ENCODE data around the gene SIAH3.

SIAH3 gene

GRCh38 chr13:45821811-45822210, 29.7 kb downstream of the SIAH3 start:
- Histone ChIP-seq H3K4me2 (ENCODE audit: low read length) (no peak overlapping the region), H3K27me3 (ENCODE audit: control insufficient read depth, low read length) (no peaks in the 10 kb centered on the region), H3K9me2 (replicated peaks; ENCODE audit: control insufficient read depth, low read length) (no peaks in the 10 kb centered on the region), H3F3A (ENCODE audit: control insufficient read depth, insufficient read depth) (no peaks in the 10 kb centered on the region), H3K27ac (ENCODE audit: low read depth, low read length) (no peak overlapping the region), H4K20me1 (ENCODE audit: control insufficient read depth, insufficient read depth, low read depth, low read length) (no peaks in the 10 kb centered on the region), H3K36me3 (ENCODE audit: control insufficient read depth, low read length) (no peaks in the 10 kb centered on the region), H3K79me2 (ENCODE audit: control insufficient read depth, low read length) (no peaks in the 10 kb centered on the region), H3K4me3 (ENCODE audit: low read length) (no peak overlapping the region), H3K4me1 (ENCODE audit: control insufficient read depth, low read length) (no peaks in the 10 kb centered on the region), H3K9me3 (ENCODE audit: control insufficient read depth, insufficient read depth, low read length) (no peaks in the 10 kb centered on the region)
- TF ChIP-seq EZH2phosphoT487 (IDR thresholded peaks at IDR 0.05; ENCODE audit: borderline replicate concordance, low read length) = no peak

GRCh38 chr13:45820106-45820838, 31.3 kb downstream of the SIAH3 start:
- H3K27ac ChIP-seq (ENCODE audit: low read depth, low read length) = no peak overlapping the region
- no peaks in the 10 kb centered on the region for H3K79me2 ChIP-seq (ENCODE audit: control insufficient read depth, low read length)
- H3F3A ChIP-seq (ENCODE audit: control insufficient read depth, insufficient read depth) = no peaks in the 10 kb centered on the region
- H3K4me1 ChIP-seq (ENCODE audit: control insufficient read depth, low read length) = no peaks in the 10 kb centered on the region
- no peaks in the 10 kb centered on the region for H3K9me2 ChIP-seq (replicated peaks; ENCODE audit: control insufficient read depth, low read length)
- no peaks in the 10 kb centered on the region for H4K20me1 ChIP-seq (ENCODE audit: control insufficient read depth, insufficient read depth, low read depth, low read length)
- H3K27me3 ChIP-seq (ENCODE audit: control insufficient read depth, low read length) = no peaks in the 10 kb centered on the region
- no peak for TF ChIP-seq EZH2phosphoT487 (IDR thresholded peaks at IDR 0.05; ENCODE audit: borderline replicate concordance, low read length)
- TF ChIP-seq CTCF (IDR thresholded peaks at IDR 0.05; ENCODE audit: low read depth, low read length, poor library complexity, severe bottlenecking) = no peak
- H3K4me2 ChIP-seq (ENCODE audit: low read length) = no peak overlapping the region
- H3K36me3 ChIP-seq (ENCODE audit: control insufficient read depth, low read length) = no peaks in the 10 kb centered on the region
- no peak overlapping the region for H3K4me3 ChIP-seq (ENCODE audit: low read length)
- no peaks in the 10 kb centered on the region for H3K9me3 ChIP-seq (ENCODE audit: control insufficient read depth, insufficient read depth, low read length)

GRCh38 chr13:45817833-45818232, 33.7 kb downstream of the SIAH3 start:
- Histone ChIP-seq H3K79me2 (ENCODE audit: control insufficient read depth, low read length) (no peaks in the 10 kb centered on the region), H3K27me3 (ENCODE audit: control insufficient read depth, low read length) (no peaks in the 10 kb centered on the region), H3K9me3 (ENCODE audit: control insufficient read depth, insufficient read depth, low read length) (no peaks in the 10 kb centered on the region), H3K4me1 (ENCODE audit: control insufficient read depth, low read length) (no peaks in the 10 kb centered on the region), H3F3A (ENCODE audit: control insufficient read depth, insufficient read depth) (no peaks in the 10 kb centered on the region), H3K36me3 (ENCODE audit: control insufficient read depth, low read length) (no peaks in the 10 kb centered on the region), H4K20me1 (ENCODE audit: control insufficient read depth, insufficient read depth, low read depth, low read length) (no peaks in the 10 kb centered on the region), H3K27ac (ENCODE audit: low read depth, low read length) (no peak overlapping the region), H3K4me2 (ENCODE audit: low read length) (no peak overlapping the region), H3K9me2 (replicated peaks; ENCODE audit: control insufficient read depth, low read length) (no peaks in the 10 kb centered on the region), H3K4me3 (ENCODE audit: low read length) (no peak overlapping the region)
- no peak for TF ChIP-seq EZH2phosphoT487 (IDR thresholded peaks at IDR 0.05; ENCODE audit: borderline replicate concordance, low read length)
- peak; percentile 20 for TF ChIP-seq CTCF (IDR thresholded peaks at IDR 0.05; ENCODE audit: low read depth, low read length, poor library complexity, severe bottlenecking)

- H3K79me2 ChIP-seq (ENCODE audit: control insufficient read depth, low read length) = no peaks in the 10 kb centered on the region
- H3K27ac ChIP-seq (ENCODE audit: low read depth, low read length) = no peak overlapping the region
- H3K9me3 ChIP-seq (ENCODE audit: control insufficient read depth, insufficient read depth, low read length) = no peaks in the 10 kb centered on the region
- TF ChIP-seq EZH2phosphoT487 (IDR thresholded peaks at IDR 0.05; ENCODE audit: borderline replicate concordance, low read length) (no peak), CTCF (IDR thresholded peaks at IDR 0.05; ENCODE audit: low read depth, low read length, poor library complexity, severe bottlenecking) (no peak)
- no peaks in the 10 kb centered on the region; the same call in 1 of the 2 replicates for H3K27me3 ChIP-seq (ENCODE audit: control insufficient read depth, low read length)
- H3K4me3 ChIP-seq (ENCODE audit: low read length) = no peak overlapping the region
- H3K4me1 ChIP-seq (ENCODE audit: control insufficient read depth, low read length) = no peaks in the 10 kb centered on the region
- H3F3A ChIP-seq (ENCODE audit: control insufficient read depth, insufficient read depth) = no peaks in the 10 kb centered on the region
- no peak overlapping the region for H3K4me2 ChIP-seq (ENCODE audit: low read length)
- no peaks in the 10 kb centered on the region for H3K9me2 ChIP-seq (replicated peaks; ENCODE audit: control insufficient read depth, low read length)
- H4K20me1 ChIP-seq (ENCODE audit: control insufficient read depth, insufficient read depth, low read depth, low read length) = no peaks in the 10 kb centered on the region
- H3K36me3 ChIP-seq (ENCODE audit: control insufficient read depth, low read length) = no peaks in the 10 kb centered on the region
These were observed 35.1 kb downstream of the SIAH3 start for GRCh38 chr13:45816427-45816826.
